ENCODE results near the gene ABR. TPM values are rescaled to one million over a fixed set of nuclear protein-coding genes. Genes with fewer than 3 reads are reported as not detected.

Gene ABR
- total and polyA plus RNA-seq, 2 of the 8 experiments (the other 6 are each of a cell fraction or from before 2014, with no cell fraction given): 44.8 to 47.2 TPM

- TF ChIP-seq SIN3A (conservative IDR thresholded peaks at IDR 0.05 in 1 of 2, IDR thresholded peaks at IDR 0.05 in 1 of 2; ENCODE audit: low read depth in 1 of 2, low read length in 2 of 2): no peak
- TF ChIP-seq CHD7 (IDR thresholded peaks at IDR 0.05; ENCODE audit: insufficient replicate concordance, low read length): no peak
- TF ChIP-seq JUND (IDR thresholded peaks at IDR 0.05; ENCODE audit: low read length): no peak
- no peak for TF ChIP-seq SUZ12 (IDR thresholded peaks at IDR 0.05; ENCODE audit: low read length)
- no peak for TF ChIP-seq ASH2L (IDR thresholded peaks at IDR 0.05; ENCODE audit: low read length)
- no peak for TF ChIP-seq ATF3 (IDR thresholded peaks at IDR 0.05; ENCODE audit: insufficient read depth, low read depth, low read length)
- TF ChIP-seq SP1 (IDR thresholded peaks at IDR 0.05; ENCODE audit: low read depth, low read length): no peak
These were observed 13.9 kb downstream of the ABR start (continued) for GRCh38 chr17:1165836-1166235.
